ENCODE data around the gene FBXL7. TPM values are rescaled to one million over a fixed set of nuclear protein-coding genes. Genes with fewer than 3 reads are reported as not detected.

Gene FBXL7
- total RNA-seq, 4 donors from 2014 or later, result 1.9 to 5.9 (median 3.0) TPM

- Histone ChIP-seq H3K4me3 (no peak overlapping the region), H3K27ac (no peak overlapping the region), H3K9me3 (no peaks in the 10 kb centered on the region), H3K36me3 (no peaks in the 10 kb centered on the region), H3K27me3 (no peaks in the 10 kb centered on the region), H3K4me1 (peaks cover 6% of the 10 kb centered on the region)
- TF ChIP-seq EP300 (IDR thresholded peaks at IDR 0.05), result no peak
- no peak for DNase-seq (ENCODE audit: low spot score in 2 of 2)
- WGBS, result 57% methylated on average over 2 of the region's 2 CpGs
Observed at GRCh38 chr5:15694696-15695214, 194.8 kb downstream of the FBXL7 start.

GRCh38 chr5:15695215-15695731 is 195.3 kb downstream of the FBXL7 start:
- Histone ChIP-seq H3K9me3 (no peaks in the 10 kb centered on the region), H3K27me3 (no peaks in the 10 kb centered on the region), H3K4me1 (peaks cover 6% of the 10 kb centered on the region), H3K4me3 (no peak overlapping the region), H3K27ac (no peak overlapping the region), H3K36me3 (no peaks in the 10 kb centered on the region)
- no peak for DNase-seq (ENCODE audit: low spot score in 2 of 2)
- 39% methylated on average over 4 of the region's 4 CpGs for WGBS
- no peak for TF ChIP-seq EP300 (IDR thresholded peaks at IDR 0.05)
- no peak for TF ChIP-seq POLR2AphosphoS5 (IDR thresholded peaks at IDR 0.05)
- TF ChIP-seq POLR2A (IDR thresholded peaks at IDR 0.05), result no peak
- no peak for TF ChIP-seq CTCF (IDR thresholded peaks at IDR 0.05)

GRCh38 chr5:15700373-15700772 is 200.4 kb downstream of the FBXL7 start:
- 77% methylated on average over 2 of the region's 2 CpGs for WGBS
- no peak for DNase-seq (ENCODE audit: low spot score in 2 of 2)
- Histone ChIP-seq H3K27ac (no peak overlapping the region), H3K36me3 (no peaks in the 10 kb centered on the region), H3K4me1 (no peaks in the 10 kb centered on the region), H3K4me3 (no peak overlapping the region), H3K27me3 (no peaks in the 10 kb centered on the region), H3K9me3 (no peaks in the 10 kb centered on the region)
- TF ChIP-seq POLR2A (IDR thresholded peaks at IDR 0.05) (no peak), EP300 (IDR thresholded peaks at IDR 0.05) (no peak), CTCF (IDR thresholded peaks at IDR 0.05) (no peak), POLR2AphosphoS5 (IDR thresholded peaks at IDR 0.05) (no peak)

- 95% methylated on average over 9 of the region's 9 CpGs for WGBS
Observed at GRCh38 chr5:15702102-15702501, 202.1 kb downstream of the FBXL7 start.

GRCh38 chr5:15703901-15704300 is 203.9 kb downstream of the FBXL7 start:
- Histone ChIP-seq H3K4me1 (no peaks in the 10 kb centered on the region), H3K4me3 (no peak overlapping the region), H3K9me3 (no peaks in the 10 kb centered on the region), H3K27ac (no peak overlapping the region), H3K27me3 (no peaks in the 10 kb centered on the region), H3K36me3 (no peaks in the 10 kb centered on the region)
- no peak for DNase-seq (ENCODE audit: low spot score in 2 of 2)
- TF ChIP-seq POLR2AphosphoS5 (IDR thresholded peaks at IDR 0.05) (no peak), CTCF (IDR thresholded peaks at IDR 0.05) (no peak), POLR2A (IDR thresholded peaks at IDR 0.05) (no peak), EP300 (IDR thresholded peaks at IDR 0.05) (no peak)
- 77% methylated on average over 3 of the region's 3 CpGs for WGBS

More at GRCh38 chr5:15702102-15702501, 202.1 kb downstream of the FBXL7 start:
- no peak overlapping the region for H3K4me3 ChIP-seq
- TF ChIP-seq POLR2A (IDR thresholded peaks at IDR 0.05), result no peak
- no peak for TF ChIP-seq CTCF (IDR thresholded peaks at IDR 0.05)
- no peak for TF ChIP-seq POLR2AphosphoS5 (IDR thresholded peaks at IDR 0.05)
- TF ChIP-seq EP300 (IDR thresholded peaks at IDR 0.05), result no peak
- no peaks in the 10 kb centered on the region for H3K27me3 ChIP-seq
- H3K4me1 ChIP-seq, result no peaks in the 10 kb centered on the region
- H3K9me3 ChIP-seq, result no peaks in the 10 kb centered on the region
- DNase-seq (ENCODE audit: low spot score in 2 of 2), result no peak
- no peak overlapping the region for H3K27ac ChIP-seq
- H3K36me3 ChIP-seq, result no peaks in the 10 kb centered on the region

All from suprapubic skin (tissue), 4 donors.